ENCODE results near the gene KL.

DNA sequence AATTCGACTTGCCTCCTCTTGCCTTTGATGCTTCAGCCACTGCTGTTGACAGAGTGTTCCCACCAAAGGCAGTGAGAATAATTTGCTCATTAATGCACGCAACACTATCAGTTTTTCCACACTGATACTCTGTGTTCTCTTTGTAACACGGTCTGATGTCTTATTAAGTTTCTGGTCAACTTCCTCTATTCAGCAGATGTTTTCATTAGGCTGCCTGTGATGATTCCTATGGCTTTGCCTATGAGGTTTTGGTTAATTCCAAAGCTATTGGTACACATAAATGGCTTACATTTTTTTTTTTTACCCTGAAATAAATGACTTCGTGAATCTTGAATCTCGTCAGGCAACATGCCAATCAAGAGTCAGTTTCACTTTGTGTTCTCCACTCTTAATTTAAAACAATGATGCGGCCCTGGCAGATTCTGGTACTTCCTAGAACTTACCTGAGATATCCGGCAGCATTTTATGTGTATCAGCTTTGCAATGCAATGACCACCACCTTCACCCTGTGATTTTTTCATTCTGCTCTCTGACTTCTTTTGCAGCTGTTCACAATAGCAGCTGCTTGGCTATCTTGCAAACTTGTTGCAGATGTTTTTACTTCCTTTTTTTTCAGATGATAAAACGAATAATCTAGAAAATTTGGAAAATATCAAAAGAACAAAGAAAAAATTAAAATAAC, 27.5 kb upstream of the KL start:
- TF ChIP-seq, protein P1, sequence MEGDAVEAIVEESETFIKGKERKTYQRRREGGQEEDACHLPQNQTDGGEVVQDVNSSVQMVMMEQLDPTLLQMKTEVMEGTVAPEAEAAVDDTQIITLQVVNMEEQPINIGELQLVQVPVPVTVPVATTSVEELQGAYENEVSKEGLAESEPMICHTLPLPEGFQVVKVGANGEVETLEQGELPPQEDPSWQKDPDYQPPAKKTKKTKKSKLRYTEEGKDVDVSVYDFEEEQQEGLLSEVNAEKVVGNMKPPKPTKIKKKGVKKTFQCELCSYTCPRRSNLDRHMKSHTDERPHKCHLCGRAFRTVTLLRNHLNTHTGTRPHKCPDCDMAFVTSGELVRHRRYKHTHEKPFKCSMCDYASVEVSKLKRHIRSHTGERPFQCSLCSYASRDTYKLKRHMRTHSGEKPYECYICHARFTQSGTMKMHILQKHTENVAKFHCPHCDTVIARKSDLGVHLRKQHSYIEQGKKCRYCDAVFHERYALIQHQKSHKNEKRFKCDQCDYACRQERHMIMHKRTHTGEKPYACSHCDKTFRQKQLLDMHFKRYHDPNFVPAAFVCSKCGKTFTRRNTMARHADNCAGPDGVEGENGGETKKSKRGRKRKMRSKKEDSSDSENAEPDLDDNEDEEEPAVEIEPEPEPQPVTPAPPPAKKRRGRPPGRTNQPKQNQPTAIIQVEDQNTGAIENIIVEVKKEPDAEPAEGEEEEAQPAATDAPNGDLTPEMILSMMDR (IDR thresholded peaks at IDR 0.05): no peak
- no peak for TF ChIP-seq POLR2A (IDR thresholded peaks at IDR 0.05)
